Measurements from ENCODE around the gene IL21R.

IL21R gene

DNA sequence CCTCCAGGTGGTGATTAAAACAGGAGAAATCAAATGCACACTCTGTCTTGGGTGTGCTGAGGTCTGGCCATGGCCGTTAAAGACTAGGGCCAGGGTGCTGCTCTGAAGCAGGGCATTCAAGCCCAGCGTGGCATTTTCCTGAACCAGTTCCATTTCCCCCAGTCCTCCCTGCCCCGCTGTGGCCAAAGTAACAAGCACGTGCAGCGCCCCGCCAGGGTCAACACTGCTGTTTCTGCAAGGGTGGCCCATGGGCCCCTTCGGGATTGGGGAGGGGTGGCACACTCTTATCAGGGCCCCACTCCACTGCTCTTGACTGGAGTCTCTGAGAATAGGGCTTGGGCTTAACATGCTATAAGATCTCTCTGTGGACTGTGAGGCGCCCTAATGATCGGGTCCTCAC is 72.9 kb downstream of the IL21R start:
- ChIA-PET POLR2A (no interaction called here), CTCF (no interaction called here)
- H3K4me3 ChIP-seq (ENCODE audit: low read depth, low read length): no peak overlapping the region
- H3K4me1 ChIP-seq (ENCODE audit: control insufficient read depth, insufficient read depth, low read length): no peaks in the 10 kb centered on the region
- no peak for TF ChIP-seq ZNF19 (tag by site-specific recombination; IDR thresholded peaks at IDR 0.05; ENCODE audit: low read depth)
- H3K36me3 ChIP-seq (ENCODE audit: control insufficient read depth in 2 of 2, insufficient read depth in 1 of 2, low read length in 2 of 2): peaks cover 22 to 95% of the 10 kb centered on the region in 2 experiments; a peak in 2 of 3 replicates
- H3K27ac ChIP-seq (ENCODE audit: extremely low read depth, low read depth, low read length): no peak overlapping the region
- no peaks in the 10 kb centered on the region for H3K9me3 ChIP-seq (ENCODE audit: control insufficient read depth, insufficient read depth, low read depth, low read length)

DNA sequence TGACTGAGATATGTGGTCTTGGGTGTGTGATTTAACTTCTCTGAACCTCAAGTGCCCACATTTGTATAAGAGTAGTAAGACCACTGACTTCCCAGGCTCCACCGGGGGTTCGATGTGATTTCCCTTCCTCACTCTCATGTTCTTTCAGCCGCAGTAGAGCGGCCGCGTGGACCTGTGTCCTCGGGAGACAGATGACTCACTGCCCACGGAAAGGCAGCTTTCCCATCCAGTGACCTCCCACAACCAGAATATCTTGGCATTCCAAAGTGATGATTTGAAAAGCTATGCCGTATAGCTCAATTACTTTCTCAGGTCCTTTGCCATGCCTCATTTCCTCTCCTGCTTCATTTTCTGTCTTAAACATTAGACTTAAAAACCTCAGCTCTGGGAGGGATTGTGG is 73.6 kb downstream of the IL21R start:
- Histone ChIP-seq H3K27ac (ENCODE audit: extremely low read depth, low read depth, low read length) (no peak overlapping the region), H3K4me3 (ENCODE audit: low read depth, low read length) (no peak overlapping the region), H3K9me3 (ENCODE audit: control insufficient read depth, insufficient read depth, low read depth, low read length) (no peaks in the 10 kb centered on the region), H3K36me3 (ENCODE audit: control insufficient read depth in 2 of 2, insufficient read depth in 1 of 2, low read length in 2 of 2) (peaks cover 23 to 94% of the 10 kb centered on the region in 2 experiments; a peak in 2 of 3 replicates), H3K4me1 (ENCODE audit: control insufficient read depth, insufficient read depth, low read length) (no peaks in the 10 kb centered on the region)
- ChIA-PET POLR2A (no interaction called here), CTCF (no interaction called here)
- TF ChIP-seq ZNF658 (tag by site-specific recombination; IDR thresholded peaks at IDR 0.05) (no peak), ZNF391 (tag by site-specific recombination; IDR thresholded peaks at IDR 0.05; ENCODE audit: borderline replicate concordance, low read depth) (no peak), ZNF223 (tag by site-specific recombination; IDR thresholded peaks at IDR 0.05) (no peak), ZNF202 (tag by site-specific recombination; IDR thresholded peaks at IDR 0.05; ENCODE audit: borderline replicate concordance) (no peak), ZNF24 (tag by site-specific recombination; IDR thresholded peaks at IDR 0.05) (no peak)

DNA sequence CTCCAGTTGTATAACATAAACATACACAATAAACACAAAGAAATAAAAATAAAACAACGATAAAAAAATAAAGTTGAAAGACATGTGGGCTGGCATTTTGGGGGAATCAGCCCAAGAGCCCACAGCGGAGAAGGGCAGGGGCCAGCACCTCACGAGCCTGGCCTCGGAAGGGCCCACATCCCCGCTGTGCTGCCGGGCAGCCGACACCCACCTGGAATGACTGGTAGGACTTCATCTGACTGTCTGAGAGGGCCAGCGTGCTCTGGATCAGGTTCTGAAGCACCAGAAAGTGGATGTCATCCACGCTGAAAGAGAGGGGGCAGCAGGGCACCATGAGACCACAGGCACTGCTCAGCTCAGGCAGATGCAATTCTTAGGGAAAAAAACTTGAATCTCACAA is 74.3 kb downstream of the IL21R start:
- ChIA-PET POLR2A (no interaction called here), CTCF (no interaction called here)
- TF ChIP-seq, protein P1, sequence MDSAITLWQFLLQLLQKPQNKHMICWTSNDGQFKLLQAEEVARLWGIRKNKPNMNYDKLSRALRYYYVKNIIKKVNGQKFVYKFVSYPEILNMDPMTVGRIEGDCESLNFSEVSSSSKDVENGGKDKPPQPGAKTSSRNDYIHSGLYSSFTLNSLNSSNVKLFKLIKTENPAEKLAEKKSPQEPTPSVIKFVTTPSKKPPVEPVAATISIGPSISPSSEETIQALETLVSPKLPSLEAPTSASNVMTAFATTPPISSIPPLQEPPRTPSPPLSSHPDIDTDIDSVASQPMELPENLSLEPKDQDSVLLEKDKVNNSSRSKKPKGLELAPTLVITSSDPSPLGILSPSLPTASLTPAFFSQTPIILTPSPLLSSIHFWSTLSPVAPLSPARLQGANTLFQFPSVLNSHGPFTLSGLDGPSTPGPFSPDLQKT (IDR thresholded peaks at IDR 0.05; ENCODE audit: borderline replicate concordance, low read depth, low read length): no peak
- TF ChIP-seq RBAK (tag by site-specific recombination; IDR thresholded peaks at IDR 0.05) (no peak), ZNF223 (tag by site-specific recombination; IDR thresholded peaks at IDR 0.05) (no peak), ZNF391 (tag by site-specific recombination; IDR thresholded peaks at IDR 0.05; ENCODE audit: borderline replicate concordance, low read depth) (no peak), SP7 (tag by site-specific recombination; IDR thresholded peaks at IDR 0.05) (no peak), FEZF1 (tag by site-specific recombination; IDR thresholded peaks at IDR 0.05) (no peak), OVOL3 (tag by site-specific recombination; IDR thresholded peaks at IDR 0.05) (no peak), ZNF626 (tag by site-specific recombination; IDR thresholded peaks at IDR 0.05) (no peak), ZNF10 (tag by site-specific recombination; IDR thresholded peaks at IDR 0.05) (no peak), ZNF140 (tag by site-specific recombination; IDR thresholded peaks at IDR 0.05) (no peak), ZNF521 (tag by site-specific recombination; IDR thresholded peaks at IDR 0.05) (no peak)
- TF ChIP-seq, protein P2, sequence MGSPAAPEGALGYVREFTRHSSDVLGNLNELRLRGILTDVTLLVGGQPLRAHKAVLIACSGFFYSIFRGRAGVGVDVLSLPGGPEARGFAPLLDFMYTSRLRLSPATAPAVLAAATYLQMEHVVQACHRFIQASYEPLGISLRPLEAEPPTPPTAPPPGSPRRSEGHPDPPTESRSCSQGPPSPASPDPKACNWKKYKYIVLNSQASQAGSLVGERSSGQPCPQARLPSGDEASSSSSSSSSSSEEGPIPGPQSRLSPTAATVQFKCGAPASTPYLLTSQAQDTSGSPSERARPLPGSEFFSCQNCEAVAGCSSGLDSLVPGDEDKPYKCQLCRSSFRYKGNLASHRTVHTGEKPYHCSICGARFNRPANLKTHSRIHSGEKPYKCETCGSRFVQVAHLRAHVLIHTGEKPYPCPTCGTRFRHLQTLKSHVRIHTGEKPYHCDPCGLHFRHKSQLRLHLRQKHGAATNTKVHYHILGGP (tag by site-specific recombination; IDR thresholded peaks at IDR 0.05): no peak
- TF ChIP-seq, protein P3, sequence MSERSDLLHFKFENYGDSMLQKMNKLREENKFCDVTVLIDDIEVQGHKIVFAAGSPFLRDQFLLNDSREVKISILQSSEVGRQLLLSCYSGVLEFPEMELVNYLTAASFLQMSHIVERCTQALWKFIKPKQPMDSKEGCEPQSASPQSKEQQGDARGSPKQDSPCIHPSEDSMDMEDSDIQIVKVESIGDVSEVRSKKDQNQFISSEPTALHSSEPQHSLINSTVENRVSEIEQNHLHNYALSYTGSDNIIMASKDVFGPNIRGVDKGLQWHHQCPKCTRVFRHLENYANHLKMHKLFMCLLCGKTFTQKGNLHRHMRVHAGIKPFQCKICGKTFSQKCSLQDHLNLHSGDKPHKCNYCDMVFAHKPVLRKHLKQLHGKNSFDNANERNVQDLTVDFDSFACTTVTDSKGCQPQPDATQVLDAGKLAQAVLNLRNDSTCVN (tag by site-specific recombination; optimal IDR thresholded peaks at IDR 0.05): no peak
- no peak overlapping the region for H3K27ac ChIP-seq (ENCODE audit: extremely low read depth, low read depth, low read length)
- H3K9me3 ChIP-seq (ENCODE audit: control insufficient read depth, insufficient read depth, low read depth, low read length): no peaks in the 10 kb centered on the region
- H3K4me3 ChIP-seq (ENCODE audit: low read depth, low read length): no peak overlapping the region
- H3K36me3 ChIP-seq (ENCODE audit: control insufficient read depth in 2 of 2, insufficient read depth in 1 of 2, low read length in 2 of 2): peaks cover 23 to 94% of the 10 kb centered on the region in 2 experiments; a peak in 2 of 3 replicates
- no peaks in the 10 kb centered on the region for H3K4me1 ChIP-seq (ENCODE audit: control insufficient read depth, insufficient read depth, low read length)

Data from HEK293 (cell line).